GM21360 (cell line): ENCODE data around the gene ZDHHC13.

Source experiments
- ATAC-seq: cut with Tn5 transposase; IDR thresholded peaks from one replicate; pipeline ENCODE4 v1.9.1; 2021; ENCODE audit warnings: mild to moderate bottlenecking, moderate library complexity; ENCODE audit not compliant: unreplicated experiment

Gene ZDHHC13

DNA sequence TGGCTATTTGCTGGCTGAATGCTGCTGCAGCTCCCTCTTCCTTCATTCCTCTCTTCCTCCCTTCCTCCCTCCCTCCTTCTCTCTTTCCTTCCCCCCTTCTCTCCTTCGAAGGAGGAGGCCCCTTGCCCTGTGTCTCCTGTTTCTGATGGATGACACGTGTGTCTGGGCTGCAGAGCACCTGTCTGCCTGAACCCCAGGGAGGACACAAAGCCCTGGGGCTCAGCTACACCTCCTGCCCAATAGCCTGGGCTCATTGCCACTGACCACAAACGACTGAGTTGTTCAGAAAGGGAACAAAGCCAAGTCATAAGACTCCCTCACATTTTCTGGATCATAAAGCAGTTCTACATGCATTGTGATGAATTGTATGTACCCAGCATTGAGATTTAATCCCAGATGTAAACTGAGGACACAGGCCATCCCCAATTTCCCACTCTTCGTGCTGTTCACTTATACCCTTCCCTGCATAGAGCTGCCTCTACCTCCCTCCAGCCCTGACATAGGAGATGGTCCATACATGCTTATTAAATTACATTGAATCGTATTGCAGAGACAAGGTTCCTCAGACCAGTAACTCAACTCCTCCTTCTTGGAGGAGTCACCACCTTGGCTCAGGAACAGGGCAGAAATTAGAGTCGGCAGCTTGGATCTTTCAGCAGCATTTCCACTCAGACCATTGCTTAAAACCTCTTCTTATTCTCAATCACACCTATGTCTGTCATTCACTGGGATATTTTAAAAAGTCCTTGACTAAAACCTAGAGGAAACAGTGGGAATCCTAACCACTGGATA is 83.6 kb downstream of the ZDHHC13 start:
- ATAC-seq = no peak

GRCh38 chr11:19201737-19202605 is 85.0 kb downstream of the ZDHHC13 start, which contains the start of gene CSRP3:
CSRP3 (minus strand) TSS chr11:19201983; CDS start chr11:19192448, 9,535 bp downstream.
- ATAC-seq = no peak

DNA sequence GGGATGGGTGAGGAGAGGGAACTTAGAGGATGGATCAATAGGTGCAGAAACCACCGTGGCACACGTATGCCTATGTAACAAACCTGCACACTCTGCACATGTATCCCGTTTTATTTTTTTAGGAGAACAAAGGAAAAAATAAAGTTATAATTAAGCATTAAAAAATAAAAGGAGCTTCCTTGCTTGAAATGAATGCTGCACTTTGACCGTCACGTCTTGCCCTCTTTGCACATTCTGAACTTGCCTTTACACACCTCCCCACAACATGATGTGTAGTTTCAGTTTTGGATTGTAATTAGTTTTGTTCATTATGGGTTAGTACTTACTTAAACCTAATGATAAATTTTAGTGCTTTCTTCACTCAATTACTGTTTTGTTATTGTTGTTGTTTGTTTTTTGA is 87.9 kb downstream of the ZDHHC13 start:
- ATAC-seq = no peak

DNA sequence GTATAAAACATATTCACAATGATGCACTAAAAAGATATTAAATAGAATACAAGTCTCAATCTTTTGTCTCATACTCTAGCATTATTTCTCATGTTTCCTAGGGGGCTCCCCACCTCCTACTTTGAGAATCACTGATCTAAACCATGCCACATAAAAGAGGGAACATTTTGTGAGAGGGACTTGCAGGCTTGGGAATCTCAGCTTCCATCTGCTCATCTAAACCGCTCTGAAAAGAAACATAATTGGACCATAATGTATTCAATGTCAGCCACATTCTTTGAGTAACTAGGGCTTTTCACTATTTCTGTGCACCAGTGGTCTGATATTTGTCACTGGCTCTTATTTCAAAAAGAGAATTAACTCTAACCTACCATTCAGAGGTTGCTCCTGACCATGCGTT is 91.2 kb downstream of the ZDHHC13 start:
- ATAC-seq = no peak

- no peak for ATAC-seq
Observed at GRCh38 chr11:19208959-19209546, 92.1 kb downstream of the ZDHHC13 start.

DNA sequence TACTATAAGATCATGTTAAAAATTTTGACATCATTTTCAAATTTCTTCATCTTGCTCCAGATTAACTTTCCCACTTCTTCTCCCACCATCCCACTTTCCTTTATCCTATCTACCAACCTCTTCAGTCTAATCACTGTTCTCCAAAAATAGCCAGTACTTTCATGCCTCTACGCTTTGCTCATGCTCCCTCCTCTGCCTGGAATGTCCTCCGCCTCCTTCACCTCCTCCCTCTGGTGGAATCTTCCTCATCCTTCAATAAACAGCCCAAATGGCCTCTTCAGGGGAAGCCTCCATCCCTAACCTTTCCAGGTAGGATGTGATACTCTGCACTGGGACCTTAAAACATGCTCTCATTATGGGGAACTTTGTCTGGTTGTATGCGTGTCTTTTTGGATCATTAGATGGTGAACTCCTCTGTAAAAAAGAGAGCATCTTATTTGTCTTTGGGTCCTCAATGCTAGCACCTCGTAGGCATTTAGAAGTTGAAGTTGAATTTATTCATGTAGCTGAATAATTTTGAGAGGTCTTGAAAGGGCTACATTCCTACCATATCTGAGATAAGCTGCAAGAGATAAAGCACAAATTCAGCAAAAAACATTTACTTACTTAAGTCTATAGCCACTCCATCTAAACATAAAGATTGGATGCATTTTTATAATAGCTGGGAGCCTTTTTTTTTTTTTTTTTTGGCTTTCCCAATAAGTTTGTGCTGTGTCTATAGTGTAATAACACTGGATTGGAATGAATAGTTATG is 92.8 kb downstream of the ZDHHC13 start:
- no peak for ATAC-seq

DNA sequence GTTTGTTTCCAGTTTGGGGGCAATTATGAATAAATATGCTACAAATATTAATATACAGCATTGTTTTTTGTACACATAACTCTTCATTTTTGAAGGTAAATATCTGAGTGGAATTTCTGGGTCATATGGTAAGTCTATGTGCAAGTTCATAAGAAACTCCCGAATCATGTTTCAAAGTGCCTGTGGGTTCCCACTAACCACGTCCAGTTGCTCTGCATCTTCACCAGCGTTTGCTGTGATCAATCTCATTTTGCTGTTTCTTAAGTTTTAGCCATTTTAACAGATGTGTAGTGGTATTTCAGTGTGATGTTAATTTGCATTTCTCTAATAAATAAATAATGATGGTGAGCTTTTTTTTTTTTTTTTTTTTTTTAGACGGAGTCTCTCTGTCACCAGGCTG is 99.1 kb downstream of the ZDHHC13 start:
- ATAC-seq = no peak

- no peak for ATAC-seq
Observed at GRCh38 chr11:19216709-19217374, 99.9 kb downstream of the ZDHHC13 start.

- no peak for ATAC-seq
Observed at GRCh38 chr11:19218216-19218615, 101.2 kb downstream of the ZDHHC13 start.

- ATAC-seq = no peak
Observed at GRCh38 chr11:19218786-19219460, 102.0 kb downstream of the ZDHHC13 start.

DNA sequence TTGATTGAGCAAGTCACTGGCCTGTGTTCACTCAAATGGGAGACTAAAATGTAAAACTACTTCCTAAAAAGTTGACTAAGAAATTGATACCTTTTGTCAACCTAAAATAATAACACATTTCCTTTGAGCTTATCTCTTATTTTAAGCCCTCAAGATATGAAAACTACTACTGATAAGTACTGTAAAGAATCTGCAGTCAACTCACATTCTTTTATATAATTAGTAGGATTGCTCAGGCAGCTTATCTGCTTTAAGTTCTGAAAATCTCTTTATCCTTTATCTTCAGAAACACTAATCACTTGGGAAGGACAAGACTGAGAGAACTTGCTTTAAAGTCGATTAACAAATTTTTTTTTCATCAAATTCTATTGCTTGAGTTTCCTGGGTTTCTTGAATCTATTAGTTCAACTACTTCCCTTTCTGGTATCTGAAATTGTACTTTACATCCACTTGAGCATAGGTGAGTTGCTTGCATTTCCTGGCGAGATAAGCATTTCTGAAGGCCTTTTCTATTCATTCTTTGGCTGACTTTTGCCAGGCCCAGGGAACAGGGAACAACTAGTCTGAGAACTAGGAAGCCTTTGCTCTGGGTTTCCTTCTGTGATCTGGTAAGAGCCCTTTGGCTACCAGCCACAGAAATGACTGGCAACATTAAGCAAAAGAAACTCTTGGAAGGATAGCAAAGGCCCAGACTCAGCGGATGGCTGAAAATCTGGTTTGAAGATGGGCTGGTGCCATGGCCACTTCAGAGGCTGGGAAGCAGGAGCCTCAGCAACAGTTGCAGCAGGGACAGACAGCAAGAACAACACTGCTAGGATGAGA is 104.1 kb downstream of the ZDHHC13 start:
- no peak for ATAC-seq

- ATAC-seq = no peak
Observed at GRCh38 chr11:19225123-19225522, 108.2 kb downstream of the ZDHHC13 start.

DNA sequence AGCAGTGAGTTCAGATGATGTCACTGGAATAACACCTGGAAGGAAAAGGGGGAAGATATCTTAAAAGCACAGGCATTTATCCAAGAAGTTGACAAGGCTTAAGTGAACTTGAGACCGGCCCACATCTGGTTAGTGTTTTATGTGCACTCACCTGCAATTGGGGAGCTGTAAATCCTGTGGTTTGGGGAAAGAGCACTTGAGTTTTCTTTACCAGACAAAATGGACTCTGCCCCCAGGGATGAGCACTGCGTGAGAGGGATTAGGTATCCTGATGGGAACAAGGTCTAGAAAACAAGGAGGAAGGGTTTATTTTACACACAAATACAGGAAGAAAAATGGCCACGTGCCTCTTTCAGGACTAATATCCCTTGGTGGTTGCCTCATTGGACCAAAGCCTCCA is 108.6 kb downstream of the ZDHHC13 start:
- ATAC-seq = no peak
